K562 (cell line): ENCODE data around the gene RALGAPA2. TPM values are rescaled to one million over a fixed set of nuclear protein-coding genes. Genes with fewer than 3 reads are reported as not detected.

Experiments used
- CBFA2T3 ChIP-seq: fragments of 450-650 bp; IDR thresholded peaks from 2 replicates; pipeline ENCODE4 v1.6.1; 2017
- CBX1 ChIP-seq: sonication (generic); IDR thresholded peaks from 2 replicates; pipeline ENCODE4 v1.6.1; 2016; ENCODE audit warnings: antibody characterized with exemption, low read depth, mild to moderate bottlenecking
- CLOCK ChIP-seq: fragments of 250-450 bp; sonication (Bioruptor Pico); IDR thresholded peaks from 2 replicates; pipeline ENCODE4 v1.4.0; 2020; ENCODE audit warnings: mild to moderate bottlenecking, moderate library complexity, borderline replicate concordance
- CTCFL ChIP-seq: IDR thresholded peaks from 2 replicates; pipeline ENCODE4 v1.6.1; 2011; ENCODE audit warnings: borderline replicate concordance, low read depth, mild to moderate bottlenecking, moderate library complexity, low read length; ENCODE audit not compliant: insufficient read depth, poor library complexity, severe bottlenecking
- MTA2 ChIP-seq: fragments of 450-650 bp; IDR thresholded peaks from 2 replicates; pipeline ENCODE4 v1.6.1; 2016; ENCODE audit warnings: low read depth
- RUNX1 ChIP-seq: sonication (generic); IDR thresholded peaks from 2 replicates; pipeline ENCODE4 v1.6.1; 2016; ENCODE audit warnings: antibody characterized with exemption, low read depth
- SRSF1 ChIP-seq: fragments of 200-400 bp; formaldehyde crosslinking; IDR thresholded peaks from 2 replicates; pipeline ENCODE4 v1.6.1; 2017; ENCODE audit warnings: mild to moderate bottlenecking, low read depth, low read length, moderate library complexity
- TEAD4 ChIP-seq, 2 experiments: sonication (generic) in 1 of 2; formaldehyde crosslinking in 1 of 2; IDR thresholded peaks; 2 replicates each; pipeline versions ENCODE4 v1.6.1 to v1.8.0; 2012 to 2022; ENCODE audit warnings: borderline replicate concordance in 1 of 2, inconsistent platforms in 1 of 2, low read length in 1 of 2, mild to moderate bottlenecking in 1 of 2, missing genetic modification reagents in 1 of 2
- TFE3 ChIP-seq: fragments of 450-650 bp; formaldehyde crosslinking; IDR thresholded peaks from 2 replicates; pipeline ENCODE4 v1.4.0; 2020; ENCODE audit warnings: mild to moderate bottlenecking, mixed read lengths
- ZNF280B ChIP-seq: fragments of 250-450 bp; sonication (Bioruptor Pico); IDR thresholded peaks from 2 replicates; pipeline ENCODE4 v1.5.1; 2021; ENCODE audit warnings: mild to moderate bottlenecking
- ZNF696 ChIP-seq: fragments of 250-450 bp; sonication (Bioruptor Pico); conservative IDR thresholded peaks from 2 replicates; pipeline ENCODE4 v1.4.0; 2020; ENCODE audit warnings: mild to moderate bottlenecking, moderate library complexity
- polyA plus RNA-seq, 8 experiments: library from polyadenylated mRNA; depleted of rRNA in 4 of 8; stranded (reverse) in 5 of 8; unstranded in 3 of 8; fragments of >200 nt; fragmentation: Nextera tagmentation in 2 of 8; fragmentation: Illumina TruSeq in 1 of 8; extraction: Ambion mirVana in 2 of 8; extraction: Trizol in 1 of 8; gene quantifications; 2 replicates each; pipeline versions ENCODE4 v1.2.1 to v1.2.3, GENCODE V29; 2011 to 2014; ENCODE audit warnings: inconsistent platforms in 1 of 8, missing spikeins in 1 of 8
- total RNA-seq, 7 experiments: library from RNA; depleted of rRNA in 6 of 7; stranded (reverse); fragments of >200 nt in 6 of 7; fragmentation: Illumina TruSeq in 2 of 7; extraction: Trizol in 2 of 7; gene quantifications; 2 replicates each; pipeline versions ENCODE4 v1.2.1 to v1.2.3, GENCODE V29; 2011 to 2021; ENCODE audit warnings: low replicate concordance in 1 of 7

RALGAPA2 gene
- total and polyA plus RNA-seq, 9 of the 15 experiments (the other 6 are each of a cell fraction or from before 2014, with no cell fraction given): 0.35 to 2.7 (median 1.4) TPM

- TF ChIP-seq CTCFL (no peak), CBFA2T3 (no peak), RUNX1 (no peak), ZNF696 (CRISPR knock-in tag) (no peak), TFE3 (CRISPR knock-in tag) (no peak), MTA2 (no peak), SRSF1 (no peak), TEAD4 (IDR thresholded peaks at IDR 0.05; ENCODE audit: low read length) (no peak), TEAD4 (CRISPR knock-in tag; IDR thresholded peaks at IDR 0.05; ENCODE audit: borderline replicate concordance) (no peak), ZNF280B (CRISPR knock-in tag) (no peak), CBX1 (no peak), CLOCK (CRISPR knock-in tag) (no peak)
Observed at GRCh38 chr20:20712474-20713243, at the start of gene RALGAPA2 (continued).
